ENCODE results near the gene UGT3A1.
"Not testable (repeated sequence)": the region's sequence is repeated elsewhere in the genome, so short reads cannot be mapped to it uniquely, and the experiment has no call there.

The UGT3A1 gene

GRCh38 chr5:35990520-35990919, 670 bp downstream of the UGT3A1 start:
- no peak for FAIRE-seq
- DNase-seq (ENCODE audit: insufficient read length, low spot score) = no peak

GRCh38 chr5:35988529-35988928, 2.7 kb downstream of the UGT3A1 start:
- DNase-seq (ENCODE audit: insufficient read length, low spot score) (no peak), FAIRE-seq (no peak)

GRCh38 chr5:35987776-35988175, 3.4 kb downstream of the UGT3A1 start:
- DNase-seq (ENCODE audit: insufficient read length, low spot score) (no peak), FAIRE-seq (no peak)

DNA sequence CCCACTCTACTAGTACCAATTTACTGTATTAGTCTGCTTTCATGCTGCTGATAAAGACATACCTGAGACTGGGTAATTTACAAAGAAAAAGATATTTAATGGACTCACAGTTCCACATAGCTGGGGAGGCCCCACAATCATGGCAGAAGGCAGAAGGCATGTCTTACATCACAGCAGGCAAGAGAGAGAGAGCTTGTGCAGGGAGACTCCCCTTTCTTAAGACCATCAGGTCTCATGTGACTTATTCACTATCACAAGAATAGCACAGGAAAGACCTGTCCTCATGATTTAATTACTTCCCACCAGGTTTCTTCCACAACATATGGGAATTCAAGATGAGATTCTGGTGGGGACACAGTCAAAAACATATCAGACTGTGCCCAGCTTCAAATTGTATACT, 11.5 kb downstream of the UGT3A1 start:
- FAIRE-seq (no peak), DNase-seq (ENCODE audit: insufficient read length, low spot score) (no peak)

DNA sequence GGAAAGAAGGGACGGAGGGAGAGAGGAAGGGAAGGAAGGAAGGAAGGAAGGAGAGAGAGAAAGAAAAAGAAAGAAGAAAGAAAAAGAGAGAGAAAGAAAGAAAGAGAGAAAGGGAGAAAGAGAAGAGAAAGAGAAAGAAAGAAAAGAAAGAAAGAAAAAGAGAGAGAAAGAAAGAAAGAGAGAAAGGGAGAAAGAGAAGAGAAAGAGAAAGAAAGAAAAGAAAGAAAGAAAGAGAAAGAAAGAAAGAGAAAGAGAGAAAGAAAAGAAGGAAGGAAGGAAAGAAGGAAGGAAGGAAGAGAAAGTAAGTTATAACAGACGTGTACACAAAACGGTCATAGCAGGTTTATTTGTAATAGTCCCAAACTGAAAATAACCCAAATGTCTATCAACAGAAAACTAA, 14.3 kb downstream of the UGT3A1 start:
- DNase-seq (ENCODE audit: insufficient read length, low spot score); FAIRE-seq: not testable (repeated sequence)

- FAIRE-seq (no peak), DNase-seq (ENCODE audit: insufficient read length, low spot score) (no peak)
Measured at GRCh38 chr5:35974570-35974969, 16.6 kb downstream of the UGT3A1 start.

DNA sequence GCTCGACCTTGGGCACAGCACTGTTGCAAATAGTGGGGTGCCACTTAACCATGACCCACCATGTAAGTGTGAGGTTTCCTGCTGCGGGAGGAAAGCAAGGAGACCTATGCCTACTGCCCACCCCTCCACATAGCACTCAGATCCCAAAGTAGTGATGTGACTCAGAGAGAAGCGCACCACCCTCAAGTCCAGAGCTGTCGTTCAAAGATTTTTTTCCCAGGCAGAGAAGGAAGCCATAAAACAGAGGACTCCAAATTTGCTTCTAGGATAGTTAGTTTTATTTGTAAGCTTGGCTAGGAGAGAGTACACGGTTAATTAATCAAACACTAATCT, 19.3 kb downstream of the UGT3A1 start:
- no peak for DNase-seq (ENCODE audit: insufficient read length, low spot score)
- FAIRE-seq = no peak

GRCh38 chr5:35971186-35971877, 19.9 kb downstream of the UGT3A1 start:
- DNase-seq (ENCODE audit: insufficient read length, low spot score) (no peak), FAIRE-seq (no peak)

GRCh38 chr5:35963381-35963843, 27.8 kb downstream of the UGT3A1 start:
- FAIRE-seq (no peak), DNase-seq (ENCODE audit: insufficient read length, low spot score) (no peak)

DNA sequence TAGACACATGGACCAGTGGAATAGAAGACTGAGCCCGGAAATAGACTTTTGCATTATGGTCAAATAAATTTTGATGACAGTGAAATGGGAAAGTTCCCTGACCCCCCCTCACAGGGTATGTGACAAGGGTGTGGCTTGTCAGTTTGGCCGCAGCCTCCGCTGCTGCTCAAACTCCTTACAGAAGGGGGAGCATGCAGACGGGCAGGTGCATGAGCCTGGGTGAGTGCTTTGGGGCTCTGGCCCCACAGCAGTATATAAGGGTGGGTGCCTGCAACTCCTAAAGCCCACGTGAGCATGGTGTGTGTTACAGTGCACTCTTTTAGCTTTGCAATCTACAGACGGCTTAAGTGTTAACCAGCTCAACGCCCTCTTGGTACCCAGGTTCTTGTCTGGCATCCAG, 30.9 kb downstream of the UGT3A1 start:
- no peak for FAIRE-seq

GRCh38 chr5:35956429-35956828, 34.8 kb downstream of the UGT3A1 start:
- no peak for FAIRE-seq
- DNase-seq (ENCODE audit: insufficient read length, low spot score) = no peak

More for the DNA sequence above, 30.9 kb downstream of the UGT3A1 start:
- no peak for DNase-seq (ENCODE audit: insufficient read length, low spot score)

- DNase-seq (ENCODE audit: insufficient read length, low spot score) = no peak
- FAIRE-seq = no peak
Measured at GRCh38 chr5:35954175-35954574, 37.0 kb downstream of the UGT3A1 start.

GRCh38 chr5:35947085-35947484, 44.1 kb downstream of the UGT3A1 start:
- FAIRE-seq = no peak

GRCh38 chr5:35939639-35940038, 51.6 kb downstream of the UGT3A1 start:
- FAIRE-seq (no peak), DNase-seq (ENCODE audit: insufficient read length, low spot score) (no peak)

More at GRCh38 chr5:35947085-35947484, 44.1 kb downstream of the UGT3A1 start:
- no peak for DNase-seq (ENCODE audit: insufficient read length, low spot score)

GRCh38 chr5:35938568-35939227, 52.5 kb downstream of the UGT3A1 start, which contains the start of gene CAPSL:
Gene CAPSL, minus strand, starts transcription at chr5:35938622. Its CDS starts 17,502 bp downstream, at chr5:35921120.
- FAIRE-seq (no peak), DNase-seq (ENCODE audit: insufficient read length, low spot score) (no peak)

DNA sequence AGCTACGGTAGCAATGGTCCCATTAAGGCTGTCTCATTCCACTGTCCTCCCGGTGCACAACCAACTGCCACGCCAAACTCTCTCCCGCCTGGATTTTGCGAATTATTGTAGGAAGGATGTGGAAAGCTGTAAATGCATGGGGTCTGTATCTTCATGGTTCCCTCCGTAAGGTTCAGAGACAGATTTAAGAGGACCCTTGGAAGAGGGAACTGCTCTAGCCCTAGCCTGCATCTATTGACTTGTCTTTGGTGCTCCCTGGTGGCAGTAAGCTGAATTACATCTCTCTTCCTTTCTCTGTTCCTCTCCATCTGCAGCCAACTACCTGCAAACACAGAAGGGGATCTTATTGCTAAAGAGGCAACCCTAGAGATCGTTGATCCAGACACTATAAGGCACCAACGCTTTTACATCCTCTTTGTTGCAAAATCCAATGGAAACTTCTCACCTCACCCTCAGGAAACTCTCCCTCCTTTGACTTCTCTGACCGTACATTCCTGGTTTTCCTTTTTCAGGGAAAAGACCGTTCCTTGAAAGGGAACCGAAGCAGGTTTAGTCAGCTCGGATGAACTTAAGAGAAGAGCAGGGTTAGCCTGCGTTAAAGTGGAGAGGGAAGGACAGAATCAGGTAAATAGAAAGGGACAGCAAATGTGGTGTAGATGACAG, 64.7 kb downstream of the UGT3A1 start:
- peak; percentile 42 for DNase-seq (ENCODE audit: insufficient read length, low spot score)
- FAIRE-seq = peak; percentile 90

- FAIRE-seq (peak; percentile 52), DNase-seq (ENCODE audit: insufficient read length, low spot score) (peak; percentile 28)
Measured at GRCh38 chr5:35924950-35925722, 66.1 kb downstream of the UGT3A1 start.

- FAIRE-seq (peak; percentile 4), DNase-seq (ENCODE audit: insufficient read length, low spot score) (no peak)
Measured at GRCh38 chr5:35924122-35924949, 66.9 kb downstream of the UGT3A1 start.

- DNase-seq (ENCODE audit: insufficient read length, low spot score) = no peak
- no peak for FAIRE-seq
Measured at GRCh38 chr5:35922468-35922867, 68.7 kb downstream of the UGT3A1 start.

DNA sequence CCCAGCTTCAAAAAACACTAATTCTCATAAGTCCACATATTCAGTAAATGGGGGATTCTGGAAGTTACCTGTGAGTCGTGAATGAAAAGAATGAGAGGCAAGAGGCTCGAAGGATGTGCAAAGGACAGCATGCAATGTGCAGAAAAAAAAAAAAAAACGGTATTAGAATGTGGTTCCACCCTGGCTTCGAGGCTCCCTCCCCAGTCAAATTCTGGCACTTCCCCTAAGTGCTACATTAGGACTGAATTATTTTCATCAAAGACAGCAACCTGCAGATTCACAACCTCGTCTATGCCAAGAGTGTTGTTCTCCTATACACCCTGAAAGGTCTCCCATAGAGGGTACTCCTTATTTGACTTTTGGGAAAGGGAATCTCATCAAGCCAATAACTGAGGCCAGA, 69.3 kb downstream of the UGT3A1 start:
- no peak for FAIRE-seq
- DNase-seq (ENCODE audit: insufficient read length, low spot score) = no peak
